K562 treated with DMSO at 1 percent for 48 hours (cell line): ENCODE measurements around the gene SLC2A4. TPM values are rescaled to one million over a fixed set of nuclear protein-coding genes. Genes with fewer than 3 reads are reported as not detected.

Experiments used
- total RNA-seq: library from RNA; unstranded; fragments of 300-600 nt; gene quantifications from 2 replicates; pipeline ENCODE4 v1.2.3, GENCODE V29; 2022; ENCODE audit warnings: low replicate concordance; ENCODE audit errors: extremely low read depth

Gene SLC2A4
- total RNA-seq, 1 experiment from 2014 or later: not detected

Other genes starting within 250 kb of the SLC2A4 start
- not detected in 2 replicates for gene SLC16A13, start 245.7 kb upstream of the SLC2A4 start, total RNA-seq
- gene SLC16A11, start 237.6 kb upstream of the SLC2A4 start, total RNA-seq: not detected in 2 replicates
- gene CLEC10A, start 201.5 kb upstream of the SLC2A4 start, total RNA-seq: not detected in 2 replicates
- not detected in 2 replicates for gene ASGR2, start 166.9 kb upstream of the SLC2A4 start, total RNA-seq
- not detected in 2 replicates for gene ASGR1, start 102.3 kb upstream of the SLC2A4 start, total RNA-seq
- not detected in 2 replicates for gene DLG4, start 61.9 kb upstream of the SLC2A4 start, total RNA-seq
- gene ACADVL, start 61.8 kb upstream of the SLC2A4 start, total RNA-seq: 648 TPM in 1 of 2 replicates, not detected in the other
- gene DVL2, start 47.2 kb upstream of the SLC2A4 start, total RNA-seq: not detected in 2 replicates
- gene PHF23, start 42.3 kb upstream of the SLC2A4 start, total RNA-seq: not detected in 2 replicates
- not detected in 2 replicates for gene GABARAP, start 39.3 kb upstream of the SLC2A4 start, total RNA-seq
- not detected in 2 replicates for gene CTDNEP1, start 30.0 kb upstream of the SLC2A4 start, total RNA-seq
- gene ELP5, start 29.5 kb upstream of the SLC2A4 start, total RNA-seq: not detected in 2 replicates
- gene CLDN7, start 19.2 kb upstream of the SLC2A4 start, total RNA-seq: not detected in 2 replicates
- gene YBX2, start 12.9 kb downstream of the SLC2A4 start, total RNA-seq: not detected in 2 replicates
- gene EIF5A, start 25.9 kb downstream of the SLC2A4 start, total RNA-seq: 875 TPM in 1 of 2 replicates, not detected in the other
- not detected in 2 replicates for gene GPS2, start 33.6 kb downstream of the SLC2A4 start, total RNA-seq
- gene NEURL4, start 47.6 kb downstream of the SLC2A4 start, total RNA-seq: not detected in 2 replicates
- gene ACAP1, start 54.8 kb downstream of the SLC2A4 start, total RNA-seq: not detected in 2 replicates
- not detected in 2 replicates for gene KCTD11, start 70.4 kb downstream of the SLC2A4 start, total RNA-seq
- not detected in 2 replicates for gene TMEM95, start 73.4 kb downstream of the SLC2A4 start, total RNA-seq
- not detected in 2 replicates for gene TNK1, start 99.4 kb downstream of the SLC2A4 start, total RNA-seq
- gene PLSCR3, start 112.8 kb downstream of the SLC2A4 start, total RNA-seq: not detected in 2 replicates
- not detected in 2 replicates for gene TMEM256, start 122.4 kb downstream of the SLC2A4 start, total RNA-seq
- not detected in 2 replicates for gene NLGN2, start 126.1 kb downstream of the SLC2A4 start, total RNA-seq
- not detected in 2 replicates for gene SPEM1, start 138.6 kb downstream of the SLC2A4 start, total RNA-seq
- not detected in 2 replicates for gene SPEM2, start 143.9 kb downstream of the SLC2A4 start, total RNA-seq
- gene SPEM3, start 147.1 kb downstream of the SLC2A4 start, total RNA-seq: not detected in 2 replicates
- not detected in 2 replicates for gene TMEM102, start 153.7 kb downstream of the SLC2A4 start, total RNA-seq
- not detected in 2 replicates for gene FGF11, start 157.8 kb downstream of the SLC2A4 start, total RNA-seq
- not detected in 2 replicates for gene CHRNB1, start 163.3 kb downstream of the SLC2A4 start, total RNA-seq
- gene ZBTB4, start 197.9 kb downstream of the SLC2A4 start, total RNA-seq: not detected in 2 replicates
- gene SLC35G6, start 199.7 kb downstream of the SLC2A4 start, total RNA-seq: not detected in 2 replicates
- gene POLR2A, start 202.6 kb downstream of the SLC2A4 start, total RNA-seq: 83.6 TPM in 1 of 2 replicates, not detected in the other